Natural killer cell (primary cell): ENCODE results near the gene SLC13A4. TPM values are rescaled to one million over a fixed set of nuclear protein-coding genes. Genes with fewer than 3 reads are reported as not detected.

Experiments
- ATAC-seq, 3 donors: fragments of 150-1000 bp in 2 of 3; fragments of 200-7000 bp in 1 of 3; cut with Tn5 transposase; 1 replicate in 1 of 3; 2 replicates in 2 of 3; pipeline ENCODE4 v1.10.0; 2021; ENCODE audit warnings: mild to moderate bottlenecking in 2 of 3, moderate library complexity in 2 of 3
- DNase-seq, 2 donors: peaks; one replicate each; pipeline versions ENCODE4 v3.0.0 to v3.0.0-alpha.2; 2013 to 2021; ENCODE audit warnings: mixed read lengths in 1 of 2
- H3K27ac ChIP-seq: one replicate; pipeline ENCODE4 v1.5.1; 2013; ENCODE audit warnings: mild to moderate bottlenecking, low read length
- H3K27me3 ChIP-seq: one replicate; pipeline ENCODE4 v1.6.1; 2013; ENCODE audit warnings: low read length; ENCODE audit not compliant: control insufficient read depth, insufficient read depth
- H3K36me3 ChIP-seq: one replicate; pipeline ENCODE4 v1.6.1; 2013; ENCODE audit warnings: low read length; ENCODE audit not compliant: control insufficient read depth, insufficient read depth
- H3K4me1 ChIP-seq: one replicate; pipeline ENCODE4 v1.6.1; 2013; ENCODE audit warnings: low read length; ENCODE audit not compliant: control insufficient read depth, insufficient read depth
- H3K4me3 ChIP-seq: one replicate; pipeline ENCODE4 v1.5.1; 2013; ENCODE audit warnings: low read length
- H3K9me3 ChIP-seq: one replicate; pipeline ENCODE4 v1.6.1; 2013; ENCODE audit warnings: low read length; ENCODE audit not compliant: control insufficient read depth, insufficient read depth
- H3K27ac Mint-ChIP-seq, 2 donors: one replicate each; pipeline ENCODE4 v1.8.0; 2022; ENCODE audit warnings: mild to moderate bottlenecking in 2 of 2, mixed read lengths in 2 of 2, moderate library complexity in 1 of 2
- H3K27me3 Mint-ChIP-seq, 2 donors: one replicate each; pipeline ENCODE4 v1.8.0; 2022; ENCODE audit warnings: low read depth in 2 of 2, mixed read lengths in 2 of 2
- H3K36me3 Mint-ChIP-seq: one replicate; pipeline ENCODE4 v1.8.0; 2022; ENCODE audit warnings: mixed read lengths
- H3K4me1 Mint-ChIP-seq, 2 donors: one replicate each; pipeline ENCODE4 v1.8.0; 2022; ENCODE audit warnings: mixed read lengths in 2 of 2
- H3K4me3 Mint-ChIP-seq: one replicate; pipeline ENCODE4 v1.8.0; 2022; ENCODE audit warnings: mild to moderate bottlenecking, moderate library complexity, mixed read lengths
- H3K9me3 Mint-ChIP-seq, 2 donors: one replicate each; pipeline ENCODE4 v1.8.0; 2022; ENCODE audit warnings: mixed read lengths in 2 of 2
- WGBS: methylation state at CpG from one replicate; pipeline ENCODE4 v1.1.7; 2013; ENCODE audit warnings: missing lambda C conversion rate; ENCODE audit not compliant: insufficient coverage; 5-methylcytosine and 5-hydroxymethylcytosine counted together
- intact Hi-C: fragments of 100-400 bp; cut with micrococcal nuclease; formaldehyde crosslinking; loops from one replicate; pipeline ENCODE4 v1.14.2; 2022
- total RNA-seq, 4 donors: library from RNA; stranded (reverse); fragments of 120-200 nt in 1 of 4; gene quantifications; one replicate each; pipeline versions ENCODE4 v1.2.3 to v1.2.4, GENCODE V29; 2013 to 2022
- TF ChIP-seq, protein P1 (sequence below): fragments of 200-600 bp; IDR thresholded peaks from one replicate; pipeline ENCODE4 v1.8.0; 2022; ENCODE audit warnings: antibody characterized with exemption

SLC13A4 gene
- total RNA-seq, 3 donors from 2014 or later (not counting 1 experiment from before 2014, with no cell fraction given) = not detected

GRCh38 chr7:135710417-135711138, 17.4 kb downstream of the SLC13A4 start:
- intact Hi-C loops = no loop called here
- TF ChIP-seq, protein P1, sequence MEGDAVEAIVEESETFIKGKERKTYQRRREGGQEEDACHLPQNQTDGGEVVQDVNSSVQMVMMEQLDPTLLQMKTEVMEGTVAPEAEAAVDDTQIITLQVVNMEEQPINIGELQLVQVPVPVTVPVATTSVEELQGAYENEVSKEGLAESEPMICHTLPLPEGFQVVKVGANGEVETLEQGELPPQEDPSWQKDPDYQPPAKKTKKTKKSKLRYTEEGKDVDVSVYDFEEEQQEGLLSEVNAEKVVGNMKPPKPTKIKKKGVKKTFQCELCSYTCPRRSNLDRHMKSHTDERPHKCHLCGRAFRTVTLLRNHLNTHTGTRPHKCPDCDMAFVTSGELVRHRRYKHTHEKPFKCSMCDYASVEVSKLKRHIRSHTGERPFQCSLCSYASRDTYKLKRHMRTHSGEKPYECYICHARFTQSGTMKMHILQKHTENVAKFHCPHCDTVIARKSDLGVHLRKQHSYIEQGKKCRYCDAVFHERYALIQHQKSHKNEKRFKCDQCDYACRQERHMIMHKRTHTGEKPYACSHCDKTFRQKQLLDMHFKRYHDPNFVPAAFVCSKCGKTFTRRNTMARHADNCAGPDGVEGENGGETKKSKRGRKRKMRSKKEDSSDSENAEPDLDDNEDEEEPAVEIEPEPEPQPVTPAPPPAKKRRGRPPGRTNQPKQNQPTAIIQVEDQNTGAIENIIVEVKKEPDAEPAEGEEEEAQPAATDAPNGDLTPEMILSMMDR = peak; percentile 64
- Mint-ChIP-seq H3K27ac (no peak overlapping the region), H3K4me1 (no peaks in the 10 kb centered on the region), H3K9me3 (no peaks in the 10 kb centered on the region), H3K4me3 (no peak overlapping the region), H3K27me3 (no peaks in the 10 kb centered on the region), H3K36me3 (no peaks in the 10 kb centered on the region)
- ATAC-seq (peak; percentile 38 to 61 (median 44)), DNase-seq (peak in 1 of 2 donors; percentile 34)
- no peaks in the 10 kb centered on the region for H3K4me1 ChIP-seq
- WGBS = 43% methylated on average over 9 of the region's 11 CpGs
- no peaks in the 10 kb centered on the region for H3K36me3 ChIP-seq
- H3K4me3 ChIP-seq = no peak overlapping the region
- no peaks in the 10 kb centered on the region for H3K27me3 ChIP-seq
- no peak overlapping the region for H3K27ac ChIP-seq
- no peaks in the 10 kb centered on the region for H3K9me3 ChIP-seq

DNA sequence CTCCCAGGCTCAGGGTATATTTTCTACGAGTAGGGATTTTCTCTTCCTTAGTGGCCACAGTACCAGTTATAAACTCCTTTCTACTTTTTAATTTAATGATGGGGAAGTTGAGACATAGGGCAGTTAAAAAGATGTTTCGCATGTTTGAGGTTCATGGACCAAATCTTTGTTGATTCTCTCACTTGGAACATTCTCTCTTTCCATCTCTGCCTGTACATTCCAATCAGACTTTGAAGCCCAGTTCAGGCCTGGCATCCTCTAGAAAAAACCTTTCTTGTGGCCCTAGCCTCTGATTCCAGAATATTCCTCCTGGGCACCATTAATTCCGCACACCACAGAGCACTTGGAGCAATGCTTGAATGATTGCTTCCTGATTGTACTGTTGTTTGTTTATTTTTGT, 18.5 kb downstream of the SLC13A4 start:
- Histone ChIP-seq H3K9me3 (no peaks in the 10 kb centered on the region), H3K36me3 (no peaks in the 10 kb centered on the region), H3K4me1 (no peaks in the 10 kb centered on the region), H3K27ac (no peak overlapping the region), H3K4me3 (no peak overlapping the region), H3K27me3 (no peaks in the 10 kb centered on the region)
- TF ChIP-seq, protein P1 = no peak
- DNase-seq = no peak
- H3K4me3 Mint-ChIP-seq = no peak overlapping the region
- no peaks in the 10 kb centered on the region for H3K4me1 Mint-ChIP-seq
- ATAC-seq = no peak
- WGBS = 100% methylated on average over 2 of the region's 3 CpGs
- H3K36me3 Mint-ChIP-seq = no peaks in the 10 kb centered on the region
- H3K27ac Mint-ChIP-seq = no peak overlapping the region
- intact Hi-C loops = no loop called here
- no peaks in the 10 kb centered on the region for H3K27me3 Mint-ChIP-seq
- no peaks in the 10 kb centered on the region for H3K9me3 Mint-ChIP-seq

- H3K27me3 Mint-ChIP-seq = no peaks in the 10 kb centered on the region
- TF ChIP-seq, protein P1 = no peak
- no peaks in the 10 kb centered on the region for H3K4me1 Mint-ChIP-seq
- no peak overlapping the region for H3K27ac Mint-ChIP-seq
- no peaks in the 10 kb centered on the region for H3K36me3 Mint-ChIP-seq
- Histone ChIP-seq H3K36me3 (no peaks in the 10 kb centered on the region), H3K4me3 (no peak overlapping the region), H3K27me3 (no peaks in the 10 kb centered on the region), H3K27ac (no peak overlapping the region), H3K9me3 (no peaks in the 10 kb centered on the region), H3K4me1 (no peaks in the 10 kb centered on the region)
- ATAC-seq (no peak), DNase-seq (no peak)
- H3K9me3 Mint-ChIP-seq = no peaks in the 10 kb centered on the region
- WGBS = 96% methylated on average over 14 of the region's 14 CpGs
- no peak overlapping the region for H3K4me3 Mint-ChIP-seq
- intact Hi-C loops = no loop called here
Measured at GRCh38 chr7:135708041-135708440, 19.9 kb downstream of the SLC13A4 start.

DNA sequence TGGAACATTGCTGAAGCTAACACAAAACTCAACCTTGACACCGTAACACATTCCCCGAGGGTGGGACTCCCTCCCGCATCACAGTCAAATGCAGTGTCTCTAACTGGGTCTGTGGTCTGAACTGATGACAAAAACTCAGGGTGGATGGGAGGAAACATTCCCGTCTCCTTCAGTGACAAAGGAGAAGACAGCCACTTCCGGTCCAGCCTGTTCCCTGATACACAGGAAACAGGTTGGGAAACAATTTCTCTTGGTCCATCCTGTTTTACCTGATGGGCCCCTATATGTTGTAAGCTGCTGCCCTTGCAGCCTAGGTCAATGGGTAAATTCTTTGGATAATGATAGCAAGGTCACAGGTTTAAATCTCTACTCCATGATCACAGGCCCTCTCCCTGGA, 20.4 kb downstream of the SLC13A4 start:
- Mint-ChIP-seq H3K27ac (no peak overlapping the region), H3K36me3 (no peaks in the 10 kb centered on the region), H3K9me3 (no peaks in the 10 kb centered on the region), H3K4me3 (no peak overlapping the region), H3K27me3 (no peaks in the 10 kb centered on the region), H3K4me1 (no peaks in the 10 kb centered on the region)
- intact Hi-C loops = no loop called here
- Histone ChIP-seq H3K36me3 (no peaks in the 10 kb centered on the region), H3K4me3 (no peak overlapping the region), H3K27ac (no peak overlapping the region), H3K4me1 (no peaks in the 10 kb centered on the region), H3K9me3 (no peaks in the 10 kb centered on the region), H3K27me3 (no peaks in the 10 kb centered on the region)
- 77% methylated on average over 5 of the region's 5 CpGs for WGBS
- ATAC-seq = no peak
- DNase-seq = no peak
- TF ChIP-seq, protein P1 = no peak
